Ramos (cell line): Measurements from ENCODE around the gene CEACAM1.
"Not testable (repeated sequence)": the region's sequence is repeated elsewhere in the genome, so short reads cannot be mapped to it uniquely, and the experiment has no call there.

Experiments
- in situ Hi-C: fragments of 300-500 bp; cut with MboI; formaldehyde crosslinking; loops from one replicate; pipeline ENCODE4 v1.14.3; 2022; ENCODE audit warnings: low sequenced_read_pairs; ENCODE audit not compliant: unreplicated experiment

The CEACAM1 gene

GRCh38 chr19:42550521-42550920 is 22.2 kb upstream of the CEACAM1 start:
- in situ Hi-C loops, result not testable (repeated sequence)

- in situ Hi-C loops, result not testable (repeated sequence)
Measured at GRCh38 chr19:42549067-42549466, 20.8 kb upstream of the CEACAM1 start.

- in situ Hi-C loops, result no loop called here
Measured at GRCh38 chr19:42548552-42548951, 20.3 kb upstream of the CEACAM1 start.

GRCh38 chr19:42547929-42548328 is 19.6 kb upstream of the CEACAM1 start:
- in situ Hi-C loops, result no loop called here

GRCh38 chr19:42546831-42547500 is 18.7 kb upstream of the CEACAM1 start:
- in situ Hi-C loops, result no loop called here

- in situ Hi-C loops, result no loop called here
Measured at GRCh38 chr19:42544146-42544545, 15.9 kb upstream of the CEACAM1 start.

- in situ Hi-C loops, result no loop called here
Measured at GRCh38 chr19:42542791-42543190, 14.5 kb upstream of the CEACAM1 start.

- in situ Hi-C loops, result no loop called here
Measured at GRCh38 chr19:42540071-42540553, 11.8 kb upstream of the CEACAM1 start.

GRCh38 chr19:42538841-42539709 is 10.8 kb upstream of the CEACAM1 start:
- in situ Hi-C loops, result no loop called here

GRCh38 chr19:42535276-42535675 is 7.0 kb upstream of the CEACAM1 start:
- in situ Hi-C loops, result not testable (repeated sequence)

GRCh38 chr19:42534391-42534790 is 6.1 kb upstream of the CEACAM1 start:
- in situ Hi-C loops, result no loop called here

- in situ Hi-C loops, result no loop called here
Measured at GRCh38 chr19:42532891-42533290, 4.6 kb upstream of the CEACAM1 start.

- in situ Hi-C loops, result no loop called here
Measured at GRCh38 chr19:42531313-42531712, 3.0 kb upstream of the CEACAM1 start.

GRCh38 chr19:42529248-42529764 is 1.0 kb upstream of the CEACAM1 start:
- in situ Hi-C loops, result loop anchor here (5.0 kb wide), 1 partner anchor 77 kb away; no protein-coding TSS in a partner anchor

- in situ Hi-C loops, result loop anchor here (5.0 kb wide), 1 partner anchor 73 kb away; no protein-coding TSS in a partner anchor
Measured at GRCh38 chr19:42524943-42525342, 3.3 kb downstream of the CEACAM1 start.

GRCh38 chr19:42524250-42524649 is 4.0 kb downstream of the CEACAM1 start:
- in situ Hi-C loops, result no loop called here

- in situ Hi-C loops, result not testable (repeated sequence)
Measured at GRCh38 chr19:42522262-42522661, 6.0 kb downstream of the CEACAM1 start.

GRCh38 chr19:42521346-42522030 is 6.8 kb downstream of the CEACAM1 start:
- in situ Hi-C loops, result no loop called here

- in situ Hi-C loops, result no loop called here
Measured at GRCh38 chr19:42519108-42519507, 9.2 kb downstream of the CEACAM1 start.

- in situ Hi-C loops, result no loop called here
Measured at GRCh38 chr19:42516771-42517170, 11.5 kb downstream of the CEACAM1 start.
